Psoas muscle (tissue), 8 donors: Measurements from ENCODE around the gene ETFA. TPM values are rescaled to one million over a fixed set of nuclear protein-coding genes. Genes with fewer than 3 reads are reported as not detected.

ENCODE experiments used
- ATAC-seq, 4 donors: fragments of 200-7000 bp; cut with Tn5 transposase; one replicate each; pipeline ENCODE4 v1.9.1; 2020; ENCODE audit warnings: moderate library complexity in 3 of 4, mild to moderate bottlenecking in 2 of 4
- DNase-seq, 2 donors: peaks; one replicate each; pipeline ENCODE4 v3.0.0-alpha.2; 2020
- H3K27ac ChIP-seq: fragments of 200-600 bp; one replicate; pipeline ENCODE4 v1.8.0; 2022
- H3K27me3 ChIP-seq, 3 donors: fragments of 200-600 bp in 1 of 3; one replicate each; pipeline versions ENCODE4 v1.6.1 to v1.8.0; 2013 to 2022; ENCODE audit warnings: low read length in 2 of 3, mild to moderate bottlenecking in 2 of 3, moderate library complexity in 1 of 3; ENCODE audit not compliant: insufficient read depth in 3 of 3
- H3K36me3 ChIP-seq, 2 donors: fragments of 200-600 bp in 1 of 2; one replicate each; pipeline versions ENCODE4 v1.6.1 to v1.8.0; 2013 to 2022; ENCODE audit warnings: low read depth in 1 of 2, mild to moderate bottlenecking in 1 of 2, moderate library complexity in 1 of 2; ENCODE audit not compliant: insufficient read depth in 1 of 2
- H3K4me1 ChIP-seq: fragments of 200-600 bp; one replicate; pipeline ENCODE4 v1.8.0; 2022
- H3K4me3 ChIP-seq: fragments of 200-600 bp; one replicate; pipeline ENCODE4 v1.8.0; 2022; ENCODE audit warnings: mild to moderate bottlenecking
- H3K9me3 ChIP-seq: fragments of 200-600 bp; one replicate; pipeline ENCODE4 v1.8.0; 2022
- WGBS, 3 donors: extraction: QIAGEN DNeasy Blood & Tissue Kit; methylation state at CpG; one replicate each; pipeline versions ENCODE4 v1.1.6 to v1.1.7; 2013; 5-methylcytosine and 5-hydroxymethylcytosine counted together
- intact Hi-C, 2 donors: fragments of 100-400 bp; cut with DNase I; formaldehyde crosslinking; loops; one replicate each; pipeline versions ENCODE4 v1.11.0 to v1.14.2; 2022
- polyA plus RNA-seq, 3 donors: library from polyadenylated mRNA; stranded (reverse); fragments of 200-250 nt; gene quantifications; one replicate each; pipeline ENCODE4 v1.2.3, GENCODE V29; 2013
- total RNA-seq, 4 donors: library from RNA; stranded (reverse); fragmentation: NEBNext Ultra II Directional in 2 of 4; extraction: Animal tissue kit (Norgen Biotek cat#: 25700) in 2 of 4; gene quantifications; one replicate each; pipeline versions ENCODE4 v1.2.1 to v1.2.4, GENCODE V29; 2021 to 2023
- TF ChIP-seq, protein P1 (sequence below): fragments of 200-600 bp; IDR thresholded peaks from one replicate; pipeline ENCODE4 v1.8.0; 2022; ENCODE audit warnings: antibody characterized with exemption
- donor health status: healthy with polysubstance abuse.
- donor health status: DM: no; HTN: no; CAD: no; lungs with moderate emphysema.
- donor health status: Bipolar disorder and iron deficiency.
- donor health status: healthy.
- donor health status: DM: yes; HTN: yes; CAD: no.
- donor health status: DM: no; HTN: no; CAD: no.
- donor health status: DM: no; HTN: no; CAD: no.
- donor health status: DM: yes; HTN: yes; CAD: no.

ETFA gene
- total and polyA plus RNA-seq, 7 donors = 257 to 368 (median 276) TPM

DNA sequence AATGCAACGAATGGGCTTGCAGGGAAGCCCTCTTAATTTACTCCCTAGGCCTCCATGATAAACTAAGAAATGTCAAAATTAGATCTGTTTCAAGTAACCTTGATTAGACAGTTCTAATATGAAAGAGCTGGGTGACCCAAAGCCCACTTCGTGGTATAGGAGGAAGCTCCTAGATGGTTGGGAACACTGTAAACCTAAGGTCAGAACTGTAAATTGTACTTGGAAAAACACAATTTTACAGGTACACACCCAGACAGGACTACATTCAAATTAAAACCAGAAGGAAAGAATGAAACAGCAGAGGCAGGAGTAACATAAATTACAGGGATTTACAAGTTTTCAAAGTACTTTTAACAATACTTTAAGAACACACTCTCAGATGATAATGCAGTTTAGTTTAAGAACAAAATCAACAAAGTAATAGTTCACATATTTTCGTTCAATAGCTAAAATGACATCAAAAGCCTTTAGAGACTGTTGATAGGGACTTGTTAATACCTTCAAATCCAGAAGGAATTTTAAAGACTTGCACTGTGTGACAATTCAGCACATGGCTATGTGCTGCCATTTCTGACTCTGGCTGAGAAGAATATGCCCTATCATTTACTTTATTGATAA, 43.7 kb upstream of the ETFA start:
- Histone ChIP-seq H3K9me3 (no peaks in the 10 kb centered on the region), H3K36me3 (peaks cover 0 to 3% of the 10 kb centered on the region in 2 donors), H3K27ac (no peak overlapping the region), H3K27me3 (peaks cover 0 to 1% (median 0%) of the 10 kb centered on the region in 3 donors), H3K4me3 (no peak overlapping the region), H3K4me1 (no peaks in the 10 kb centered on the region)
- TF ChIP-seq, protein P1, sequence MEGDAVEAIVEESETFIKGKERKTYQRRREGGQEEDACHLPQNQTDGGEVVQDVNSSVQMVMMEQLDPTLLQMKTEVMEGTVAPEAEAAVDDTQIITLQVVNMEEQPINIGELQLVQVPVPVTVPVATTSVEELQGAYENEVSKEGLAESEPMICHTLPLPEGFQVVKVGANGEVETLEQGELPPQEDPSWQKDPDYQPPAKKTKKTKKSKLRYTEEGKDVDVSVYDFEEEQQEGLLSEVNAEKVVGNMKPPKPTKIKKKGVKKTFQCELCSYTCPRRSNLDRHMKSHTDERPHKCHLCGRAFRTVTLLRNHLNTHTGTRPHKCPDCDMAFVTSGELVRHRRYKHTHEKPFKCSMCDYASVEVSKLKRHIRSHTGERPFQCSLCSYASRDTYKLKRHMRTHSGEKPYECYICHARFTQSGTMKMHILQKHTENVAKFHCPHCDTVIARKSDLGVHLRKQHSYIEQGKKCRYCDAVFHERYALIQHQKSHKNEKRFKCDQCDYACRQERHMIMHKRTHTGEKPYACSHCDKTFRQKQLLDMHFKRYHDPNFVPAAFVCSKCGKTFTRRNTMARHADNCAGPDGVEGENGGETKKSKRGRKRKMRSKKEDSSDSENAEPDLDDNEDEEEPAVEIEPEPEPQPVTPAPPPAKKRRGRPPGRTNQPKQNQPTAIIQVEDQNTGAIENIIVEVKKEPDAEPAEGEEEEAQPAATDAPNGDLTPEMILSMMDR = no peak
- no peak for ATAC-seq
- intact Hi-C loops = no loop called here
- DNase-seq = no peak
- WGBS, 3 donors = 89 to 91% (median 91%) methylated on average over 3 of the region's 3 CpGs

DNA sequence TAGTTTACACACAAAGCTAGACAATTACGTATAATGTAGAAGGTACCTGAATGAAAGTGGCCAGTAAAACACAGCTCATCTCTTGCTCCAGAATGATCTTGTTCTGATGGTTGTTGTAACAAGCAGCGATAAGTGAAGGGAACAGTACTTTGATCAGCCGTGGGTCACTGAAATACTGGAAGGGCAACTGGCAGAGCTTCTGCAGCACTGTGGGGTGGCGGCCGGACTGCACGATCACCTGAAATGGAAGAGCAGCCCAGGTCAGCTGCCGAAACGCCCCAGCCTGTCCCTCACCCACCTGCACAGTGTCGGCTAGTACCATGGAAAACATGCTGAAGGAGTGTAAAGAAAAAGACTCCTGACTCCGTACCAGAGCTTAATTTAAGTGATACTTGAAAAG, 42.6 kb upstream of the ETFA start:
- Histone ChIP-seq H3K4me1 (no peaks in the 10 kb centered on the region), H3K36me3 (peaks cover 0 to 3% of the 10 kb centered on the region in 2 donors), H3K4me3 (no peak overlapping the region), H3K27ac (no peak overlapping the region), H3K9me3 (no peaks in the 10 kb centered on the region), H3K27me3 (peaks cover 0 to 9% (median 0%) of the 10 kb centered on the region in 3 donors)
- 95 to 97% (median 96%) methylated on average over 10 of the region's 10 CpGs for WGBS, 3 donors
- DNase-seq = no peak
- TF ChIP-seq, protein P1 = no peak
- no peak for ATAC-seq
- intact Hi-C loops = no loop called here

DNA sequence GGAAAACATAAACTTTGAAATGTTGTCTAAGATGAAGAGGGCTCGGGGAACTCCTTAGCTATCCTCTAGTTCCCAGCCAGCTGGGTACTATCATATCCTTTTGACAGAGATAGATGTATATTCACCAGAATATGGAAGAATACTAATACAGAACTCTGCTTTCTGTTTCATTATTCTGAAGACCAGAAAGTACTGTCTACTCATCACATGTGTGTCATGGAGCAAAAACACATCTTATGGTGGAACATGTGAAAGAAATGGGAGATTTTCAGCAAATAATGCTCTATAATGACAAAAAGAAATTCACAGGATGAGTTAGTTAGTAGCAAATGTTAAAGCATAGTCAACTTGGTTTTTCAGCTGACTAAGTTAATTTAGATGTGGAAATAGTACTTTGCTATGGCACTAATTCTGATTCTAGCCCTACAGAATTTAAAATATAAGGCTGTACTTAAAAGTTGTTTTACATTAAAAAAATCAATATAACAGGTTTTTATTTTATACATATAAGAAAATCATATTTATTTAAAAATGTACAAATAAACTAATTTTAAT, 41.8 kb upstream of the ETFA start:
- Histone ChIP-seq H3K27ac (no peak overlapping the region), H3K4me3 (no peak overlapping the region), H3K4me1 (no peaks in the 10 kb centered on the region), H3K36me3 (peaks cover 0 to 3% of the 10 kb centered on the region in 2 donors), H3K27me3 (peaks cover 0 to 17% (median 0%) of the 10 kb centered on the region in 3 donors), H3K9me3 (no peaks in the 10 kb centered on the region)
- TF ChIP-seq, protein P1 = no peak
- intact Hi-C loops = no loop called here
- no peak for ATAC-seq
- WGBS, 3 donors = 97 to 100% (median 98%) methylated on average over 1 of the region's 1 CpG
- no peak for DNase-seq

DNA sequence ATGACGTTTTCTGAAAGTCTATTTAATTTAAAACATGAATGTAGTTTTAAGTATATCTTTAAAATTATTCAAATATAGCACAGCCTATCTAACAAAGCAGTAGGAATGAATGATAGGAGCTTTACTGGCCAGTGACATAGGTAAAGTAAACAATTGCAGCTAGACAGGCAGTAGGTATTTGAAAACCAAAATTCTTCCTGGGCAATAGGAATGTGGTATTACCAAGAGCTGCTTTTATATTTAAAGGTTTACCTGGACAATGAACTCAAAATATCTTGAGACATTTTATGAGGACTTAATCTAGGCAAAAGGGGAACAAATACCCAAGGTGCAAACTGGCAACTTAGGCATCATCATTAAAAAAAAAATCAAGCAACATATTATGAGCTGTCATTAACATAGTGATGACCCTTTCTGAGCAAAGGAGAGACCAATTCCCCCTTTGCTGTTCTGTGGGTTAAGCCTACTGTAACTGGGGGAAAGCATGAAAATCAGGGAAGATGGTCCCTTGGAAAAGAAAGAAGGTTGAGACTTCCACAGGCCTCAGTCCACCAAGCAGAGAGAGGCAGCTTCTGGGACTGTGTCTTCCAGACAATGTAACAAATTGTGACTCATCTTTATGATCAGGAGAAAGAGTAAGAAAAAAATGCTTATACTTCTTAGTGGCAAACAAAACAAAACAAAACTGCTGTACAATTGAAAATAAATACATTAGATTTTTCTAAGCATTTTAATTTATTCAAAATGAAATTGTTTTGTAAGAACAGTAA, 38.2 kb upstream of the ETFA start:
- intact Hi-C loops = no loop called here
- peaks cover 7% of the 10 kb centered on the region for H3K4me1 ChIP-seq
- TF ChIP-seq, protein P1 = no peak
- no peak for DNase-seq
- no peak overlapping the region for H3K27ac ChIP-seq
- H3K27me3 ChIP-seq = peaks cover 5 to 53% (median 24%) of the 10 kb centered on the region in 3 donors
- H3K36me3 ChIP-seq = peaks cover 0 to 3% of the 10 kb centered on the region in 2 donors
- no peak for ATAC-seq
- no peak overlapping the region for H3K4me3 ChIP-seq
- no peaks in the 10 kb centered on the region for H3K9me3 ChIP-seq
- 95 to 100% (median 98%) methylated on average over 1 of the region's 1 CpG for WGBS, 3 donors
